Measurements from ENCODE around the gene RAET1E.
"Not testable (repeated sequence)": the region's sequence is repeated elsewhere in the genome, so short reads cannot be mapped to it uniquely, and the experiment has no call there.

Gene RAET1E

DNA sequence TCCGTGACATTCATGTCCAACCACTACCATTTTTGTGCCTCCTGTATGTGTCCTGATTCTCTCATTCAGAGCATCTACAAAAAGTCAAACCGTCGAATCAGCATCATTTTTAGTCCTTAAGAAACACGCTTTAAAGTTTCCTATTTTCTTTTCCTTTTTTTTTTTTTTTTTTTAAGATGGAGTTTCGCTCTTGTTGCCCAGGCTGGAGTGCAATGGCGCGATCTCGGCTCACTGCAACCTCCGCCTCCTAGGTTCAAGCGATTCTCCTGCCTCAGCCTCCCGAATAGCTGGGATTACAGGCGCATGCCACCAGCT lies 35.5 kb downstream of the RAET1E start:
- not testable (repeated sequence) for DNase-seq (ENCODE audit: low read depth)

DNA sequence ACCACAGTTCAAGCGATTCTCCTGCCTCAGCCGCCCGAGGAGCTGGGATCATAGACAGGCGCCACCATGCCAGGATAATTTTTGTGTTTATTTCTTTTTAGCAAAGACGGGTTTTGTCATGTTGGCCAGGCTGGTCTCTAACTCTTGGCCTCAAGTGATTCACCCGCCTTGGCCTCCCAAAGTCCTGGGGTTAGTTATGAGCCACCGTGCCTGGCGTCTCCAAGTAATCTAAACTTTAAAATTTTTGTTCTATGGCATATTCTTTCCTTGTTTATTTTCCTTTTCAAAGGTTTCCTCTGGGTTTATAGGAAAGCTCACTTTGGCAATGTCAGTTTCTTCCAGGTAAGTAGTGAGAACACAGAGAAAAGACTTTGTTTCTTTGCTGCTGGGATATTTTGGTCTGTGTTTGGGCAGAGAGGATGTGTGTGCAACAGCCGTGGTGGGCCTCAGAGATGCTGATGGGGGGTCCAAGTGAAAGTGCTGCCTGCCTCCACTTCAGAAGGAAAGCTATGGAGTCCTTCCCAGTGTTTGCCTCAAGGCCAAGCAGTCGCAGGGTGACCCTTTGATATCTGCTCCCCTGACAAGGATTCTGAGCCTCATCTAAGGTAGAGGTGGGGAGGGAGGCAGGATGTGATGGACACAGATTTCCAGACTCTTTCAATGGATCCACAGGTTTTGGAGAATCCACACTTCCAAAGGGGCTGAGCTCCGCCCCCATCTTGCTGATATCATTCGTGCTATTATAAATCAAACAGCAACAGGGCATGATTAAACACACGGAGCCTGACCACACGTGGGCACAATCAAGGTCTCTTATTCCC lies 36.1 kb downstream of the RAET1E start:
- DNase-seq (ENCODE audit: low read depth) = no peak

DNA sequence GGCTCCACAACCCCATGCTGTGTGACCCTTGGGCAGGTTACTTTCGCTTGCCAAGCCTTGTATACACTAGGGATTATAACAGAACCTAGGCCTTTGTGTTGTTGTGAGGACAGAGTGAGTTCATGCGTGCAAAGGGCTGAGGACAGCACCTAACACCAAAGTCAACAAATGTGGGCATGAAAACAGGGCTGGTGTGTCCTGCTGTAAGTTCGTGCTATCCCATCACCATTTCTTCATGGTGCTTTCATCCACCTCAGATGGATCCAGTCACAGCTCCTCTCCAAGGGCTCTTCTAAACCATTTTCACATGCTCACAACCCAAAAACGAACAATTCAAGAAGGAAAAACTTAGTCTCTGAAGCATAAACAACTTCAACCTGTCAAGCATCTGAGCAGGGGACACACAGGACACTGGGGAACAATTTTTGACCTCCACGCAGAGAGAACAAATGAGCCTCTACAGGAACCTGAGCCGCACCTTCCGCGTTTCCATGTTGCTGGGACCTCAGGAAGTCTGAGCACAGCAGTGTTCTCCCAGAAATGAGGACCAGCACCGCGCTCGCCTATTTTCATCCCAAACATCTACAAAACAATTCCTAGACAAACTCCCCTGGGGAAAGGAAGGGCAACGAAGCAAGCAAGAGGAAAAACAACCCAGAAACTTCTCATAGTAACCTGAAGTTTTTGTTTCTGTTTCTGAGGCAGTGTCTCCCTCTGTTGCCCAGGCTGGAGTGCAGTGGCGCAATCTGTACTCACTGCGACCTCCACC lies 36.9 kb downstream of the RAET1E start:
- no peak for DNase-seq (ENCODE audit: low read depth)

DNA sequence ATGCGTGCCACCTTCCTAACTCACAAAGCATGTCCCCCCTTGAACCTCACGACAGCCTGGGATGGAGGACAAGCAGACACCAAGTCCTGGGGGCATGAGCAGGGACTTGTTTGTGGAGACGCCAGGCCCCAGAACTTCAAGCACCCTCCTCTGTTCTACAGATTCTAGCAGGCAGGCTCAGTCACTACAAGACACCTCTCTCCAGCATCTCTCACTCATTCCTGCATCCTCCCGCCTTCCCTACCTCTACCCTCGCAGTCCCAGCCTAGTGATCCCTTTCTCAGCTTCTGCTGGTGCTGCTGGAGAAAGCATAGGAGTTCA lies 37.4 kb downstream of the RAET1E start:
- DNase-seq (ENCODE audit: low read depth) = no peak

DNA sequence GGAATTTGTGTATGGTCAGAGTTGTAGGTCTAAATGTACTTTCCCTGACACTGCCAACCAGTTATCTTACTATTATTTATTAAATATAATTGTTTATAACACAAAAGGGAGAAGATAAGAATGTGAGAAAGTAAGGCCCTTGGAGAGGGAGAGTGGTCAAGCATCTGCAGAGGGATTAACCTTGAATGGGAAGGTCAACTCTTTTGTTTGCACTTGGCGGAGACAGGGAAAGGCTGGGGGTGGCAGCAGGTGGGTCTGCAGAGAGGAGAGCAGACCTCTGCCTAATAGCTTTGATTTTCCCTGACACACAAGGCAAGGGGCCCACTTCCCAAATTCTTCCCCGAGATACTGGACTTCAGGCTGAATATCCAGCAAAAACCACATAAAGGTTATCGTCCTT lies 38.0 kb downstream of the RAET1E start:
- DNase-seq (ENCODE audit: low read depth) = no peak

DNA sequence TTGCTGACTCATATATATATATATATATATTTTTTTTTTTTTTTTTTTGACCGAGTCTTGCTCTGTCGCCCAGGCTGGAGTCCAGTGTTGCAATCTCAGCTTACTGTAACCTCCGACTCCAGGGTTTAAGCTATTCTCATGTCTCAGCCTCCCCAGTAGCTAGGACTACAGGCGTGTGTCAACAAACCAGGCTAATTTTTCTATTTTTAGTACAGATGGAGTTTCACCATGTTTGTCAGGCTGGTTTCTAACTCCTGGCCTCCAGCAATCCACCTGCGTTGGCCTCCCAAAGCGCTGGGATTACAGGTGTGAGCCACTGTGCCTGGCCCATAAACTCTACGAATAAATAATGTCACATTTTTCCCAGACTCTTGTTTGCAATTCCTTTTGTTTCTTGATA lies 38.5 kb downstream of the RAET1E start:
- DNase-seq (ENCODE audit: low read depth) = no peak

DNA sequence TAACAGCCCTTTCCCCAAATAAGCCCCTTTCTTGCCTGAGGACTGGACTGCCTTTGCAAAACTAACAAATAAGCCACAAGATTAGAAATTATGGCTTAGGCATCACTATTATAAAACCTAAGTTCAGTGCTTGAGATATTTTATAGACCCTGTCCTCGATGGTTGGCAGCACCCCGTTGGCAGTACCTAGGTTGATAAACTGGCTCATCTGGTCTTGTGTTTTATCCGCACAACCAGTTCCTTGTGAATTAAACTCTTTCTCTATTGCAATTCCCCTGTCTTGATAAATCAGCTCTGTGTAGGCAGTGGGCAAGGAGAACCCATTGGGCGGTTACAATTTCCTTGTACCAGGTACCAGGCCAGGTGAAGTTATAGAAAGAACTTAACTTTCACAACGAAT lies 40.4 kb downstream of the RAET1E start:
- DNase-seq (ENCODE audit: low read depth) = no peak

DNA sequence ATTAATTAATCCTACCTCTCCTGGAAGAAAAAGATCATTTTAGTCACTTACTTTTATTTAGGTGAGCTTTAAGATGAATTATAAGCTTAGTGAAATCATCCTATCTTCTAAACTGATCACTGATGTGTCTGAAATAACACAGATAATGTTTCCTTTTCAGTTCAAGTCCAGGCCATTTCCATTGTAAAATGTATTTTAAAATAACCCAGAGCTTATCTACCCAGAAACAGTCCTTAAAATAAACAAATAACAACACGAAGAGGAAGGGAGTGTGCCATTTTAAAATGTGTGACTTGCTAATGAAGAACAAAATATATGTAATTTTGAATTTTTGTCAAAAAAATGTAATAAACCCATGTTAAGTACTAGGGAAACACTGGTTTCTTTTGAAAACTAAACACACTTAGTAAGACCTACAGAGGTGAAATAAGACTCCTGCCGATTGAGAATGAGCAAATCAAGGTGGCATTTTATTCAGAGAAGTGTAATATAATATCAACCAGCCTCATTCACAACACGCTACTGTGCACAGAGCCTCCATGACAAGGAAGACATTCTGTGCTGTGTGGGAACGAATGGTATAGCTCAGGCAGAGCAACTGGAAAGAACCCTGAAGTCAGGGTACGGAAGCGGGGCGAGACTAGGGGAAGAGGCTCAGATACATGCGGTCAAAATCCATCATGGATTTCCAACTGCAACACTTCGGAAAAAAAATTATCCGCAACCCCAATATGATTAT lies 41.5 kb downstream of the RAET1E start:
- DNase-seq (ENCODE audit: low read depth) = no peak

DNA sequence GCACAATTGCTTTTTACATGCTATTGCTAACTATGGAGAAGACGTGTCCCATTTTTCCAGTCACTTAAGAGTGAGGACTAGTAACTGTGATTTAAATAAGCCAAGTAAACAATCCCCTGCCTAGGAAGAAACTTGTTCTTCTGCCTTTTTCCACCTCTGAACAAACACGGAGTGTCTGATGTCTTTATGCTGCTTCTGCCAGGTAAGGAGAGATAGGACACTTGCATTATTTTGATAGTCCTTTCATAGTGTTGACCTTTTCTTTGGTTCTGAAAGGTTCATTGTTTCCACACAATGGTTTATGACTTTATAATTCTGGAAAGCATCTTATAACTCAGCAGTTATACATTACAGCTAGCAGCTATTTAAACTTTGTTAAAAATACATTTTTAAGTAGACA lies 42.2 kb downstream of the RAET1E start:
- no peak for DNase-seq (ENCODE audit: low read depth)

DNA sequence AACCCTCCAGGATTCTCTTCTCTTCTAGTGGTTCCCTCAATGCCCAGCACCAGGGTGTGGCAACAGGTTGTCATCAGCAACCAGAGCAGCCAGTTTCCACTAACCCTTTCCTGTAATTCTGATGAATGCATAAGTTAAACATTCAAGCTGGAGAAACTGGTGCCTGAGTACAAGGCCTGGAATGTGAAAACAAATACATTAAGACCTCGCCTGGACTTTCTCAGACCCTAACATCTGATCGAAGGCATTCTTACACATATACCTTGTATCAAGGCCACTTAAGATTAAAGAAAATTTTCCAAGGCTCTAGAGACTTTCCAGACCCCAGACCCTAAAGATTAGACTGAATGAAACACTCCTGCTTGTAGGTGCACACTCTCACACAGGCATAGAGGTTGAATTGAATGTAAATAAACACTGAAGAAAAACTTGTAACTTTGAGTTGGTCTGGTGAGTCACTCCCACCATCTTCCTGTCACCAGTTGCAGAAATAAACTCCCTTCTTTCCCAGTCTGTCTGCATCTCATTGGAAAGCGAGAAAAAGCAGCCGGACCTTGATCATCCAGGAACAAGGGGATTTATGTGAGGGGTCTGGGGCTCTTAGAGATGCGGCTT lies 42.8 kb downstream of the RAET1E start:
- DNase-seq (ENCODE audit: low read depth) = no peak

DNA sequence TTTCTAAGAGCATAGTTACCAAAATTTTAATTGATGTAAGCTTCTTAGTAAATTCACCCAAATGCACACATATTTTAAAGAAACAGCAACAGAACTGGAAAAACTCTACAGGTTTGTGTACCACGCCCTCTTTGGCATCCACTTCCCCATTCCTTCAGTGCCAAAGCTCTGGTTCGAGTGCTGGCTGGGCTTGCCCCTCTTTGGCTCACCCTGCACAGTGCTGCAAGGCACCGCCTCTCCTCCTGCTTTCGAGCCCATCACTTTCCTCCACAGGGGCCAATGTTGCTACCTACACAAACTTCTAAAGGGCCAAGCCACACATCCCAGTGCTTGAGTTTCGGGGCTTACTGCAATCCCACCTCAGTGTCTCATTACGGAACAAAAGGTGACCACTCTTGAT lies 43.4 kb downstream of the RAET1E start:
- DNase-seq (ENCODE audit: low read depth) = no peak

DNA sequence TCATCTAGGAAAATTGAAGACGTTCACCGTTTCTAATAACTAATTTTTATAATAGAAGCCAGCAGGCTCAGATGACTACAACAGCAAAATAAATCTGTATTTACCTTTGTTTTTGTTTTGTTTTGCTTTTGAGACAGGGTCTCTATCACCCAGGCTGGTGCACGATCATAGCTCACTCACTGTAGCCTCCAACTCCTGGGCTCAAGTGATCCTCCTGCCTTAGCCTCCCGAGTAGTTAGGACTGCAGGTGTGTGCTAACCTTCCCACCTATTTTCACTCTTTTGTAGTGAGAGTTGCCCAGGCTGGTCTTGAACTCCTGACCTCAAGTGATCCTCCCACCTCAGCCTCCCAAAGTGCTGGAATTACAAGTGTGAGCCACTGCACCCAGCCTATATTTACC lies 43.9 kb downstream of the RAET1E start:
- DNase-seq (ENCODE audit: low read depth) = not testable (repeated sequence)

DNA sequence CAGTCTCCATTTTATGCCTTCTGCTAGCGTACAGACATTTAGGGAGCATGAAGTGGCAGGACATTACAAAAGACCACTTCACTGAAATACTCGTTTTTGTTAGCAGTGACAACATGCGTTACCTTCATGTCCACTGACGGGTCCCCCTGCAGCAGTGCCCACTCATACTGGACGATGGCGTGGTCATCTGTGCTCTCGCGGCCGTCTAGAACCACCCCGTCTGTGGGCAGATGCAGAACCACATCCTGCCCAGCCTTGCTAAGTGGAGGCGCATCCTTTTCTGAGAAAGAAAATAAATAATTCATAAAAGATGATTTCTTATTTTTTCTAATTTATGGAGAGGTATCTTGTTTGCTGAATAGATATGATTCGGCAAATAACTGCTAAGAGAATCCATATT lies 45.0 kb downstream of the RAET1E start:
- DNase-seq (ENCODE audit: low read depth) = no peak

DNA sequence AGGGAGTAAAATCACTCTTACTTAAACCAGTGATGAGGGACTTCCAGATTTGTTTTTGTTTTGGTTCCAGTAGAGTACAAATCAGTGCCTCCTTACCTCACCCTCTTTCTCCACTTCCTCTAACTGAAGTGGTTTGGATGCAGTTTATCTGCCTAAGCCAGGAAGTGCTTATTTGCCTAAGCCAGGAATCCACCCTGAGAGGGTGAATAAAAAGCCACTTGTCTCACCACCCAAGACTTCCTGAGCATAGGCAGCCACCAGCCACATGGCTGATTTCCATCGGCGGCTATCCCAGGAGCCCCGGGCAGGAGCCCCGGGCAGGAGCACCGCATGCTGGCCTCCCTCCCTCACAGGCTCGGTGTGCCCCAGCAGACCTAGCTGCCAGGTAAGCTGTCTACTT lies 45.7 kb downstream of the RAET1E start:
- no peak for DNase-seq (ENCODE audit: low read depth)

DNA sequence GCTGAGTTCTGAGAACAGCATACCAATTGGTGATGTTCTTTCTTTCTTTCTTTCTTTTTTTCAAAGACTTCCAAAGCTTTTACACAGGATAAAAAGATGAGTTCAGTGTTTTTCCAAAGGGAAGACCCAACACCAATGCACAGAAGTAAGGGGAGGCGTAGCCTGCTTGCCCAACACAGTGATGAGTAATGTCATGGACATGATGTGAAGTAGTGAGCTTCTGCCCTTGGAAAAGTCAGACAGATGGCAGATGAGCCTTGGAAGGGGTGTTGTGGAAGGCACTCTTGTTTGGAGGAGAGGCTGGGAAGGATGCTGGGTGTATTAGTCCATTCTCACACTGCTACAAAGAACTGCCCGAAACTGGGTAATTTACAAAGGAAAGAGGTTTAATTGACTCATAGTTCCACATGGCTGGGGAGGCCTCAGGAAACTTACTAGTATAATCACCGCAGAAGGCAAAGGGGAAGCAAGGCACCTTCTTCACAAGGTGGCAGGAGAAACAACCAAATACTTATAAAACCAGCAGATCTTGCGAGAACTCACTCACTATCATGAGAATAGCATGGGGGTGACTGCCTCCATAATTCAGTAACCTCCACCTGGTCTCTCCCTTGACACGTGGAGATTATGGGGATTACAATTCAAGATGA lies 46.3 kb downstream of the RAET1E start:
- no peak for DNase-seq (ENCODE audit: low read depth)

DNA sequence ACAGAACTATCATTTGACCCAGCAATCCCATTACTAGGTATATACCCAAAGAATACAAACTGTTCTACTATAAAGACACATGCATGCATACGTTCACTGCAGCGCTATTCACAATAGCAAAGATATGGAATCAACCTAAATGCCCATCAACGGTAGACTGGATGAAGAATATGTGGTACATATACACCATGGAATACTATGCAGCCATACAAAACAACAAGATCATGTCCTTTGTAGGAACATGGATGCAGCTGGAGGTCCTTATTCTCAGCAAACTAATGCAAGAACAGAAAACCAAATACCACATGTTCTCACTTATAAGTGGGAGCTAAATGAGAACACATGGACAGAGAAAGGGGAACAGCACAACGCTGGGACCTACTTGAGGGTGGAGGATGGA lies 49.6 kb downstream of the RAET1E start:
- not testable (repeated sequence) for DNase-seq (ENCODE audit: low read depth)

Data from T follicular helper cell (primary cell).